Measurements from ENCODE around the gene ATP6V1C2.
A peak's percentile ranks its signal among the peaks of the same experiment; 100 is the strongest.

The ATP6V1C2 gene

DNA sequence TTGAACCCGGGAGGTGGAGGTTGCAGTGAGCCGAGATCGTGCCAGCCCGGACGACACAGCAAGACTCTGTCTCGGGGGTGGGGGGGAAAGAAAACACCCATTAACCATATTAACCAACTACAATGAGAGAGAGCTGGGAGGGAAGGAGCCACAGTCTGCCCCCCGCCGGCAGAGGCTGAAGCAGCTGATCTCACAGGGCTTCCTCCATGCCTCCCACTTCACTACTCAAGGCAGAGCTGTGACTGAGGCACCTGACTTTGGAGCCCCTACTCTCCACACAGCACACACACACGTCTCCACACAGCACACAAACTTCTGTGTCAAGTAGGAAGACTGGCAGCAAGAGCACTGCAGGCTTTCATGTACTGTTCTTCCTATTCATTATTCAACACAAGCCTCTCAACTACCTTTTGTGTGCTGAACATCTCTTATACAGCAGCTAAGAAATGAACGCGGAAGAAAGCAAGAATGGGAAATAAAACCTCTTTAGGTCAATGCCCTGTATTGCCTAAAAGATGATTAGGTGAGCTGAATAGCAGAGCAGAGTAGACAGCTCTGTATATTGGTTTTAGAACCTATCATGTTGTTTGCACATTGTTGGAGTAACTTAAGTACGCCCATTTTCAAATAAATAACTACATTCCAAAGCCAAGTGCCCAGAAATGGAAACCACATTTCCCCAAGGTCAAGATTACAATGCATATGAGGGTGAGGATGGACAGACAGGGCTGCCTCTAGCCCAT, 65.0 kb downstream of the ATP6V1C2 start:
- no peak overlapping the region for H3K27ac ChIP-seq
- TF ChIP-seq CTCF (conservative IDR thresholded peaks at IDR 0.05): no peak
- no peak for TF ChIP-seq ZFX (IDR thresholded peaks at IDR 0.05)

DNA sequence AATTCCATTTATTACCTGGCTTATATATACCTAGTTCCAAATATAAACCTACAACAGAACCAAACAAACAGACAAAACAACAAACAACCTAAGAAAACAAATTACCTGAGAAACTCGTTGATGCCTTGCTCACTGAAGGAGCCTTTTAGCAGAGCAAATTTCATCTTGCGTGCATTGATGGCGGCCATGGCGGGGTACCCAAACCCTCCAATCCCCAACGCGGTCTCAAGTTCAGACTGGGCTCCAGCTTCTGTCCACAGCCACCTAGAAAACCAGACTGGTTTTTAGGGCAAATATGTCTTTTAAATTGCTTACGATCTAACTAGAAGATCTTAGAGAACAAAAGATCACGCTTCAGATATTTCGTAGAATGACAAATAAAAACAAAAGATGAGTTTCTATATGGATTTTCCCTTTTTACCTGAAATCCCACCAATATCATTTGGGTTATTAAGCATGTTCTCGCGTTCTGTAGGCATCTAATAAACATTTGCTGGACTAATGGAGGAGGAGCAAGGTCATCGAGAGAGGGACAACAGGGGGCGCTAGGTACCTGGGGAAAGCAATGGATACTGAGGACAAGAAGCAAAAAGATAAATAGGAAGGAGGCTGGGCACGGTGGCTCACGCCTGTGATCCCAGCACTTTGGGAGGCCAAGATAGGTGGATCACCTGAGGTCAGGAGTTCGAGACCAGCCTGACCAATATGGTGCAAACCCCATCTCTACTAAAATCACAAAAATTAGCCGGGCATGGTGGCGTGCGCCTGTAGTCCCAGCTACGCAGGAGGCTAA, 65.9 kb downstream of the ATP6V1C2 start:
- H3K27ac ChIP-seq: no peak overlapping the region
- peak; percentile 51 for TF ChIP-seq CTCF (conservative IDR thresholded peaks at IDR 0.05)
- TF ChIP-seq ZFX (IDR thresholded peaks at IDR 0.05): no peak

DNA sequence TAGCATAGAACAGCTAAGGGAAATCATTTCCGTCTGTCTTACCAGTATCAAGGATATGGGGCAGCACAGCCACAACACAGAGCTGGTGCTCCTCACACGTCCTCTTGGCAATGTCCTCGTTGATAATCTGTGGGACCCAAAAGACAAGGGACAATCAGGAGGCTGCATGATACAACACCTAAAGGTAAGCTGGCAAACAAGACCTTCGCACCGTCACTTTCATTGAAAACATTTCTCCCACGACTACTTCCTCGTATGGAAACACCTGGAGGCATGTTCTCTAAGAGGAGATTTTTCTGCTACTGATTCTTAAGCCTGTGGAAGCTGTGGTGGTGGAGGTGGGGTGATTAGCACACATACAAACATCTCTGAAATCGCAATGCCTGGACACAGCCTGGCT, 67.4 kb downstream of the ATP6V1C2 start:
- H3K27ac ChIP-seq: no peak overlapping the region
- TF ChIP-seq ZFX (IDR thresholded peaks at IDR 0.05) (no peak), CTCF (conservative IDR thresholded peaks at IDR 0.05) (no peak)

- H3K27ac ChIP-seq: no peak overlapping the region
- TF ChIP-seq CTCF (conservative IDR thresholded peaks at IDR 0.05) (no peak), ZFX (IDR thresholded peaks at IDR 0.05) (no peak)
Observed at GRCh38 chr2:10790228-10790973, 69.0 kb downstream of the ATP6V1C2 start.

DNA sequence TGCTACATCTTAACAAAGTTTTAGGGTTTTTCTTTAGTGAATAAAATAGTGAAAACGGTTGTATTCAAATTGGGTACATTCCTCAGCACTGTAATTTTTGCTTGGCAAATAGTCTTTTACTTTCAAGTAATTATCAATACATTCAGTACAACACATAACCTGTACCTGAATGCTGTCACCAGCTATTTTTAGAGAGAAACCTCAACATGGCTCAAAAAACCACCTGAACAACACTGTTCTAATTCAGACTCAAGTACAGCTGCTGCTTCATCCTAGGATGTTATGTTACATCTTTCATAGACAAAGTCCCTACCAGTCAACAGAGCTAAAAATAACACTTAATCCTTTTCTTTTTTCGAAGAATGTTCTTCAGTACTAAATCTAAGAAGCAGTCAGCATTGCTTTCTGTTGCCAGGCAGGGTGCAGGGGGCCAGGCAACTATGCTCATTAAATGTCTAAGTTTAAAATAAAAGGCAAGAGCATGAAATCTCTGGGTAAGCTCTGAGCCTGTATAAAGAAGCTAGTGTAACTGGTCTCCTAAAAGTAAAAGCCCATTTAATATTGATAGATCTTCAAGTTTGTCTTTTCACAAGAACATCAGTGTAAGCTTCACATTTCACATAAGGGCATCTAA, 70.7 kb downstream of the ATP6V1C2 start:
- H3K27ac ChIP-seq: no peak overlapping the region
- TF ChIP-seq ZFX (IDR thresholded peaks at IDR 0.05): no peak
- no peak for TF ChIP-seq CTCF (conservative IDR thresholded peaks at IDR 0.05)

GRCh38 chr2:10792660-10793400, 71.4 kb downstream of the ATP6V1C2 start:
- H3K27ac ChIP-seq: no peak overlapping the region
- TF ChIP-seq CTCF (conservative IDR thresholded peaks at IDR 0.05) (no peak; the same call in 1 of the 2 replicates), ZFX (IDR thresholded peaks at IDR 0.05) (no peak)
